DMS114 treated with DMSO at 0.1 percent for 48 hours (cell line): ENCODE data around the gene IQSEC1.
A peak's percentile ranks its signal among the peaks of the same experiment; 100 is the strongest.

Source experiments
- DNase-seq: peaks from one replicate; lab custom pipeline; 2025; ENCODE audit not compliant: unreplicated experiment; lab: John Stamatoyannopoulos, UW

IQSEC1 gene

GRCh38 chr3:12970684-12971083, 102.5 kb downstream of the IQSEC1 start:
- DNase-seq: no peak

GRCh38 chr3:12969486-12969885, 103.7 kb downstream of the IQSEC1 start:
- DNase-seq: no peak

GRCh38 chr3:12968541-12968940, 104.7 kb downstream of the IQSEC1 start:
- DNase-seq: no peak

- DNase-seq: peak; percentile 76
These were observed 105.5 kb downstream of the IQSEC1 start for GRCh38 chr3:12967606-12968351.

GRCh38 chr3:12966847-12967605, 106.2 kb downstream of the IQSEC1 start:
- DNase-seq: no peak

- DNase-seq: no peak
These were observed 107.0 kb downstream of the IQSEC1 start for GRCh38 chr3:12965999-12966846.

GRCh38 chr3:12964711-12965612, 108.3 kb downstream of the IQSEC1 start:
- no peak for DNase-seq

- DNase-seq: no peak
These were observed 109.1 kb downstream of the IQSEC1 start for GRCh38 chr3:12963922-12964701.

GRCh38 chr3:12963231-12963896, 109.9 kb downstream of the IQSEC1 start:
- DNase-seq: no peak

- no peak for DNase-seq
These were observed 110.9 kb downstream of the IQSEC1 start for GRCh38 chr3:12962292-12962691.

- DNase-seq: no peak
These were observed 111.6 kb downstream of the IQSEC1 start for GRCh38 chr3:12961697-12962036.

GRCh38 chr3:12961007-12961696, 112.1 kb downstream of the IQSEC1 start:
- no peak for DNase-seq

GRCh38 chr3:12960497-12960896, 112.7 kb downstream of the IQSEC1 start:
- DNase-seq: no peak

- no peak for DNase-seq
These were observed 113.3 kb downstream of the IQSEC1 start for GRCh38 chr3:12959838-12960378.

GRCh38 chr3:12959410-12959809, 113.8 kb downstream of the IQSEC1 start:
- no peak for DNase-seq

- no peak for DNase-seq
These were observed 115.1 kb downstream of the IQSEC1 start for GRCh38 chr3:12957824-12958792.

- no peak for DNase-seq
These were observed 115.9 kb downstream of the IQSEC1 start for GRCh38 chr3:12957339-12957738.
